ENCODE results near the gene PAK1.

Gene PAK1

DNA sequence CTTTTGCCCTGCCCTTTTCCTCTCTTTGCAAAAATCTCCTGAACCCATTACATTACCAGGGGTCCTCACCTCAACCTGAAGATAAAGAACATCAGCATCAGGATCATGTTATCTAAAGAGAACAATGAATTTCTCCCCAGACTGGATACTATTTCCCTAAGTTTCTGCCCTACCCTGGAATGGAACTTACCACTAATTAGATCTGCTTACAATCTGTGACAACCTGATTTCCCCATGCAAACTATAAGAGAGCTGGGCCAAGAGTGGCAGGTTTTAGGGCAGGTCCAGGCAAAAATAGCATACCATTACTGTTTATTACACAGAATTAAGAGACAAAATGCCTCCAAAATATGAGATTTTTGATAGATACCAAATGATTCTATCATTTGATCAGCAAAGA is 114.4 kb downstream of the PAK1 start:
- DNase-seq: no peak

DNA sequence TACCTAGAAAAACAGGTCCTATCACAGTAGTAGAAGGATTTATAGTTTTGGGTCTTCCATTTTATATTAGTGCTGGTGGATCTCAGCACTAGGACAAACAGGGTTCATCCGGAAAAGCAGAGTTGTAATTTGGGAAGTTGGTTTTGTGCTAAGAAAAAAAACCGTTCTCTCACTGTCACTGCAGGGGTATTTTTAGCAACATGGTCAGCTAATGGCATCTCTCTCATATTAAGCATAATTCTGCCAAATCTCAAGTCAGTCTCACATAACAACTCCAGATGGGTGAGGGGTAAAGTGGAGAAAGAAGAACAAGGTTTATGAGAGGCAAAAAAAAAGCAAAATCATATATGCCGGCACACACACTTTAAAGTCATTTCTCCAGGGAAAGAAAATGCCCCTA is 120.8 kb downstream of the PAK1 start:
- DNase-seq: no peak

DNA sequence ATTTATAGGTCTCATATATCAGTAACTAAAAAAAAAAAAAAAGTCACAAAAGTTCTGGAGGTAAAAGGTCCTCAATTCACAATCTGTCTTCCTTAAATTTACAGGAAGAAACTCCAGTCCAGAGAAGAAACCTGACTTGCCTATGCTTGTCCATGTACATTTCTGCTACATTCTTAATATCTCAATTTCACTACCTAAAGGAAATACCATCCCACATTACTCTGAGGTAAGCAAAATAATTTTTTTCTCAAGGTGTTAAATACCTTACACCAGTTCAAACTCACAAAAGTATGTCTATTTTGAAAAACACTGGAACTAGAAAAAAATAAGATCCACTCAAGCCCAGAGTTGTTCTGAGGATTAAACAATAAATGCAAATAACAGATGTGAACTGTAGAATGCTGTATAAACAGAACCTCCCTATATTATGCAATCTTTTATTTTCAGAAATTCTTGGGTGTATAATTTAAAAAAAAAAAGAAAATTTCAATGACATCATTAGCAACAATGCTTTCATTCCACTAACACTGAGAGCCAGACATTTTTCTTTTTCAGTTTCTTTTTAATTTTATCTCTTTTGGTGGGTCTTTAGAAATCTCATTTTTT is 122.5 kb downstream of the PAK1 start:
- DNase-seq: no peak

DNA sequence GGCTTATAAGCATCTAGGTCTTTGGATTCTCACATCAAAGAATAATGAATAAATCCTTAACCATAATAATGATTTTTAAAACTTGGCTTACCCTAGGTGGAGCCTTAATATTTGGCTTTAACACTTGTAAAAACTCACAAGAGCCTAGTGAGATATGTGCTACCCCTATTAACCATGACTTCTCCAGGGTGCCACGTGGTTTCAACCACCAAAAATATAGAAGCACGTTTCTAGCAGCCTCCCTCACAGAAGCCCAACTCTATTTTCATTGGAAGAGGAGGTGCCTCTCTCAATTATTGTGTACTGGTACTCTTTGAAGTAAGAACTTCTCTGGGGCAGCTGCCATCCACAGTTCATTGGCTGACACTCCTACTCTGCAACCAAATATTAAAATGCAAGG is 125.9 kb downstream of the PAK1 start:
- DNase-seq: no peak

DNA sequence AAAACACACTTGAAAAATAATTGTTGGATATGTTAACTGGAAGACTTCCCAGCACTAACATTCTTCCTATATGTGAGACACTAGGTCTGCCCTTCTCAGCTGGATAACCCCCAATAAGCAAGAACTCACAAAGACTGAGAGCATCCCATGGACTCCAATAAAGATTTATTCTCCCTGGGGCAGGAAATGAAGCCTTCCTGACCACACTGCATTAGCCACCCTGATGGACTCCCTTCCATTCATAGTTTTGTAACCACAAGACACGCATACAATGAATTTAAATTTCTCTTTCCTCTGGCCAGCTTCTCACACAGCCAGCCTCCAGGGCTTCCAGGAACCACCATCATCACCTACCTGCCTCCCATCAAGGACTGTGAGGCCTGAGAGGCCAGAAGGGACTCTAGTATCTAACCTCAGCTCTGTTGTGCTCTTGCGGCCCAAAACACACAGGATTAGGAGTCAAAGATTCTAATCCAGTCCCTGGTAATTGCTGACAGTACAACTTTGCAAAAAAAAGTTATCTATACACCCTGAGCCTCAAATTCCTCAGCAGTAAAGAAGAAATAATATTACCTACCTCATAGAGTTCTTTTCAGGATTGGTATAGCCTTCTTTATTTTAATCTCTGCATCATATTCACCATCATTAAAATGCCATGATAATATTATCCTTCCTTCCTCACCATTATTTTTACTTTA is 126.8 kb downstream of the PAK1 start:
- no peak for DNase-seq

DNA sequence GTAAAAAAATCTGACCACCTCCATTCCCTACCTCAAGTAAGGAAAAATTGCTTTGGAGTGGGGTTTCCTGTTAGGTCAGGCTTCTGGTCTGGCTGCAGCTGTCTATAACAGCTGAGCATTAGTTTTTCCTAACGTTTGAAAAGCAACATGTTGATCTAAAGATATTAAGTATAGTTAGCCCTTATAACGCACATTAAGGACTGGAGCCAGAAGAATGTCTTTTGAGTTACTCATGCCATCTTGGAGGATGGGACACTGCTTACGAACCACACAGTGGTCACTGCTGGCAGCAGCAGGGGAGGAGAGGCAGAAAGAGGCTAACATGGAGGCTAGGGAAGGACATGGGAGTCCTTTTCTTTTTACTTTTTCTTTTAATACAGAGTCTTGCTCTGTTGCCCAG is 128.3 kb downstream of the PAK1 start:
- DNase-seq: no peak

DNA sequence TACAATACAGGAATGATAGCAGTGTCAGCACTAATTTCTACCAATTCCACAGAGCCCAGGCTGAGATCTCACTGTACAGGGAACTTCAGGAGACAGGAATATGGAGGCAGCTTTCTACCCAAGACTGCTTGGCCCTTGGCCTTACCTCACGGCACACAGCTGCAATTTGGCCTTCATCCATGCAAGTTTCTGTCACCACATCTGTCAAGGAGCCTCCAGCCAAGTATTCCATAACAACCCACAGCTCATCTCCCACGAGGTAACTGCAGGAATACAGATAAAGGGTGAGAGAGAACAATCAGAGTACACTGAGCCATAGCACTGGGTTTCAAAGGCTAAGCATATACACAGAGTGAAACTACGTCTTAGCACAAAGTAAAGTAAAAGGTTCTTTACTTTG is 133.4 kb downstream of the PAK1 start:
- no peak for DNase-seq

DNA sequence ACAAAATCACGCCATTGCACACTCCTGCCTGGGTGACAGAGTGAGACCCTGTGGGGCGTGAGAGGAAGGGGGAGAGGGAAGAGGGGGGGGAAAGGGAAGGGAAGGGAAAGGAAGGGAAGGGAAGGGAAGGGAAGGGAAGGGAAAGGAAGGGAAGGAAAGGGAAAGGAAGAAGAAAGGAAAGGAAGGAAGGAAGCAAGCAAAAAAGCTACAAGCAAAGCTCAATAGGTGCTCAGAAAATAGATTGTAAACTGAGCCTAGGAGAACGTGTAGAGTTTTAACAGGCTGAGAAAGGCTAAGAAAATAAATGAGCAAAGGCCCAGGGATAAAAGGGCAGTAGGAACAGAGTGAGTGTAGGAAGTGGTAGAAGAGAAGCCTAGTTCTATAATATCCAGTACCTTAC is 141.6 kb downstream of the PAK1 start:
- DNase-seq: no peak

DNA sequence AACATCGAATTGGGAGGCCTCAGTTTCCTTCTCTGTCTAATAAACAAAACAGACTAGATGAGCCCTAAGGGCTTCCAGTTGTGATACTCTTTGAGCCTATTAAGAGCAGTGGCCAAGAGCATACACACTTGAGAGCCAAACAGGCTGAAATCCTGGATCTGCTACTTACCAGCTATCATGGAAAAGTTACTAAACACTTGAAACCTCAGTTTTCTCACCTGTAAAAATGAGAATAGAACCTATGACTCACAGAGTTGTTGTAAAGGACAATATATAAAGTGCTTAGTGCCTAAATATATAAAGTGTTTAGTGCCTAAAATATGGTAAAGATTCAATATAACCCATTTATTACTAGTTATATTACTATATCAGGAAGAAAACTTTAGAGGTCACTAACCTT is 148.7 kb downstream of the PAK1 start:
- no peak for DNase-seq

DNA sequence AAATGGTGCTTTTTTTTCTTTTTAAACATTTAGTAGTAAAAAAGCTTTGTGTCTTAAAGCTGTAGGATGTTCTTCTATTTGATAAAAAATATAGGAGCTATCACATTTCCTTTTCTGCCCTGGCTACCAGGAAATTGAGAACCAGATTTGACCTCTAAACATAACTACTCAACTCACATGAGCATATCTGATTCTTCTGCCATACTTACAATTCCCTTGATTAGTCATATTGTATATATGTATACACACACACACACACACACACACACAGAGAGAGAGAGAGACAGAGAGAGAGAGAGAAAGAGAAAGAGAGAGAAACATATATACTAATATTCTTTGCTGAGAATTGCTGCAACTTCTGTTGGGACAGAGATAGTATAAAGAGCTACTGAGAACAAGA is 149.4 kb downstream of the PAK1 start:
- no peak for DNase-seq

DNA sequence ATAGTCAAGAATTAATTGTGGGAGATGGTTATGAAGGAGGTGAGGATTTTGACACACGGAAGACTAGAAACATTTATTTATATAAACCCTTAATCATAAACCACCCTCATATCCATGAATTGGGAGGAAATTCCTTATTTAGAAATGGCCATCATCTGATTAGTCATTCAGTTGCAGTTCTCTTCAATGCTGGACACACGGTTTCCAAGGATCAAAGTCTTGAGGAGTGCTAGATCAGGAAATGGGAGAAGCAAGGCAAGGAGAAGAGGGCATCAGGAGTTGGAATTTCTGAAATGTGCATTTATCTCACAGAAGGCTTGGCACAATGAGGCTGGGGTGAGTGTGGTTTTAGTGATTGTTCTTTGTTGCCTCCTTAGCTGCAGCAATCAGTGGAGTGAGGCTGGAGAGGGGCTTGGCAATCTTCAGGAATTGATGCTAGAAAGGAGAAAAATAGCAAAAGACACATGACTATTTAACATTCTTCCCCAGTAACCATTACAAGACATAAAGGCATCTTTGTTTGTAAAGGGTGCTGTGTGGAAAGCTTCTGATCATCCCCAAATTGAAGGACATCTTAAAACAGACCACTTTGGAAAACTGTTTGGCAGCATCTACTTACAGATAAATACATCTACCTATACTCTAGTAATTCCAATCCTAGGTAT is 150.8 kb downstream of the PAK1 start:
- DNase-seq: no peak

DNA sequence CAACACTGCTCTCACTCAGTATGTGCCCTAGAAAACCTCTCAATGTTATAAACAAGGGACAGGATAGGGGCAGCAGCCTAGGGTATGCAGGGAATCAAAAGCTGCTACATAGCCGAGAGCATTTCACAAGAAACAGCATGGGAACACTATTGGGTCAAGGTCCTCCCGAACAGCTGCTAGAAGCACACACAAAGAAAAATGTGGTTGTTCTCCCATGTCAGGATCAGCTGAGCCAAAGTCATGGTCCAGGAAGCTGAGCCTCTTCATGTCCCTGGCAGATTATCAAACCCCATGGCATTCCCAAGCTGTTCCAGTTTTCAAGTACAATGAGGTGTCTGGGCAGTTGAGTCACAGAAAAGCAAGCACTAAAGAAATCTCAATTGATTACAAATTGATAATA is 151.4 kb downstream of the PAK1 start:
- DNase-seq: no peak

DNA sequence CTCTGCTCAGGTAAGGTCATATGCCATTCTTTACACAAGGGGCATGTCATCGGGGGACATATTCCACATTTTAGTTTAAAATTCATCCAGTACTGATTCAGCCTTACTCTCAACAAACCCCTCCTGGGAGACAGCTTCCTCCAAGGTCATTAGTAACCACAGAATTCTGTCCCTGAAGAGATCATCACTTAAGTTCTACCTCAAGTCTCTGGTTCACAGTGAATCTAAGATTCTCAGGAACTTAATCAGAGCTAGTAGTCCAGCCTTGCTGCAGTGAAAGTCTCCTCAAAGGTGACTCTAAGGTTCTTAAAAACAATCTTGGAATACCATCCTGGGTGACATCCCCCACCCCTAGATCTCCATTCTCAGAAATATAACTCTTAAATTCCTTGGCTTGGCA is 153.5 kb downstream of the PAK1 start:
- DNase-seq: no peak

DNA sequence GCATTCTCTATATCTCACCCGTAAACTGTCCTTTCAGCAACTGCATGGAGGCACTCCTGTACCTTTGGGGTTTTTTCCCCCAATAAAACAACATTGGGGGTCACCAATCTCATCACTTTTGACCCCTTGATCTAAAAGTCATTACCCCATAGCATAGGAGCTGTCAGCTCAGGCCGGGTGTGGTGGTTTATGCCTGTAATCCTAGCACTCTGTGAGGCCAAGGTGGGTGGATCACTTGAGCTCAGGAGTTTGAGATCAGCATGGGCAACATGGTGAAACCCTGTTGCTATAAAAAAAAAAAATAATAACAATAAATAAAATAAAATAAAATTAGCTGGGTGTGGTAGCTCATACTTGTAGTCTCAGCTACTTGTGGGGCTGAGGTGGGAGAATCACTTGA is 155.3 kb downstream of the PAK1 start:
- no peak for DNase-seq

DNA sequence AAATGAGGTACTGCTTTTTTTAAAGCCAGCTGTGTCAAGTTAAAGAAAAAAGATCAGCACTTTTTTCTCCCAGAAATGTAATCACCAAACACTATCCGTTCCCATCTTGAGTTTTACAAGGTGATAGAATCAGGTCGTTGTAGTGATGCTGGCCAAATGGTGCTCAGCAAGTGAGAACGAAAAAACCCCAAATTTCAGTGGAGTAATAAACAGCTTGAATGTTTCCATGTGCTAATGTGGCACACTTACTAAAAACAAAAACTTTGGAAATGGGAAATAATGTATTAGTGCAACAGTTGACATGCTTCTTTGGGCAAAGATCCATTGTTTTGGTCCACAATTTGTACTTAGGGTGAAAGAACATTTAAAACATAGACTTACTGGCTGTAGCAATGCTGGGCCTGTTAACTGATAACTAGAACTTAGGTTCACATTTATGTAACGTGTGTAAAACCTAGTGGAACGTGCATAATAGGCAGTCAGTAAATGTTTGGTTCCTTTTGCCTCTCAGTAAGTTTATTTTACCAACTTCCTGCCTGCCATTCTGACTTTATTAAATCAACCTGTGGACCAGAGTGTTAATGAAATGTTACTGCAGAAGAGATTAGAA is 157.1 kb downstream of the PAK1 start:
- DNase-seq: no peak

DNA sequence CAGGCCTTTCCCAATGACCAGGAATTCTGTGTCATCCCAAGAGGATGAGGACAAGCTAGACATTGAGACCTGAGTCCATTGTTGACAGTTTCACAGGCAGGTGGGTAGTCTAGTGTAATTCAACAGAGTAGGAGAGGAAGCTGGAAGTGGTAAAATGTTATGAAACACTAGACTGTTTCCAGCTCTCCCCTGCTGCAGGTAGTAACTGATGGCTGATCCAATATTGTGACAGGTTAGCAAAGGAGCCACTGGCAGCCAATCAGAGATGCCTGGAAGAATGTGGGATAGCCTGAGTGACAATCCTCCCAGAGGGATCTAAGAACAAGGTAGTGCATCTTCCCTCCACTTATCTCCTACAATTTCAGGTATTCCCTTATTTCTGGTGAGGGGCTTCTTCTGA is 161.8 kb downstream of the PAK1 start:
- DNase-seq: no peak

DNA sequence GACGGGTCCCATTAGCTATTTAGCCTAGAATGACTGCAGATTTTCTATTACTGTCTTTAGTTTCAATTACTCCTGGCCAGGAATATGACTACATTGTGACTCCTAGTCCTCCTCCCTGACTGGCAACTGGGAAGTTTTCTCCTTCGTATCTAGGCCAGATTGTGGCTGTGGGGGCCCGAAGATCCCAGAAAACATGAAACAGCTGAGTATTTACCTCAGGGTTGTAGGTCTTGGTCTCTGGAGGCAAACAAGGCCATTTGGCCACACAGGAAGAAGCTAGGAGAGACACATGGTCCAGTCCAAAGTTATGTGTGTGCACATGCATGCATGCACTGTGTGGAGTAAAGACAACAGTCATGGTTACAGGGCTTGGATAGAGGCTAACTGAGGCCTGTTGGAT is 162.2 kb downstream of the PAK1 start:
- DNase-seq: no peak

DNA sequence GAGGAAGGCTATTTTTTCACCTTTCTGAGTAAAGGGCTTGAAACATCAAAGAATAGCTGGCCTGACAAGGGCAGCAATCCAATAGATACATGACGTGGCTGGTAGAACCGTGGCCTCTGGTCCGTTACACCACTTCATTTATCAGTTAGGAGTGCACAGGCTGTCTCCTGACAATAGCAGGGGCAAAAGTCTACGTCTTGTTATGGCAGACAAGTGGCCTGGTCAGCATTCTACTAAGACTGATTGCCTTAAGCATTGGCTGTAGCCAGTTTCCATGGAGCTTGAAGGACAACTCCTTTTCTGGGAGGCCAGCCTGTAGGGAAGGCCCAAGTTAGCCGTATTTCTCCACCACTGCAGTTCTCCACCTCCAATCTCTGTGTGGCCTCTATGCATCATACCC is 163.2 kb downstream of the PAK1 start:
- DNase-seq: no peak

DNA sequence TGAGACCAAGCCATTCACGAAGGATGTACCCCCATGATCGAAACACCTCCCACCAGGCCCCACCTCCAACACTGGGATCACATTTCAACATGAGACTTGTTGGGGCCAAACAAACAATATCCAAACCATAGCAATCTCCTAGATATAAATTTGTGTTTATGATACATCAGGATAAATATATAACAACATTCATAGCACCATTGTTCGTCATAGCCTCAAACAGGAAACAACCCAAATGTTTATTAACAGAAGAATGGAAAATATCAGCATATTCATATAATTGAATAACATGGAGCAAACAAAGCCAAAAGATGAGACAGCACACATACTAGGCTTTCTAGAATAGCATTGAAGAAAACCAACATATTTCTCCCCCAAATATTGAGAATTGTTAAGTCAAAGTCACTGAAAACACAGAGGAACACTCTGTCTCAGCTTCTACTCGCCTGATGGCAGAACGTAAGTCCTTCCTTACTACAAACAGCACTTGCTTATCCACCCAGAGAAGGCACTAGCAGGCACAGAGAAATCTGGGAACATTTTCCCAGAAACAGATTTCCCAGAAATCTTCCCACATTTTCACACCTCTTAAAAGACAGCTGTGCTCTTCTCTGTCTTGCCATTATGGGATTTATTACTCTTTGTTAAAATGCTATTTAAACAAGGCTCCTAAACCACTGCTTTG is 164.4 kb downstream of the PAK1 start:
- DNase-seq: no peak

DNA sequence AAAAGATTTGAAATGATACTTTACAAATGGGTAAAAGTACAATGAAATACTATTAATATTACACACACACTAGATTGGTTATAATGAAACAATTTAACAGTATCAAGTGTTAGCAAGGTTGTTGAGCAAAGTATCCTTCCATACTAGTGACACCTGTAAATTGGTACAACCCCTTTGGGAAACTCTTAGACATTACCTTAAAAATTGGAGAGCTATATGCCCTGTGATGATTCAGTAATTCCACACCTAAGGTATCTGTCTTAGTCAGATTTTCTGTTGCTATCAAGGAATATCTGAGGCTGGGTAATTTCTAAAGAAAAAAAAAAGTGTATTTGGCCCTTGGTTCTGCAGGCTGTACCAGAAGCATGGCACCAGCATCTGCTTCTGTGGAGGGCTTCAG is 165.1 kb downstream of the PAK1 start:
- no peak for DNase-seq

DNA sequence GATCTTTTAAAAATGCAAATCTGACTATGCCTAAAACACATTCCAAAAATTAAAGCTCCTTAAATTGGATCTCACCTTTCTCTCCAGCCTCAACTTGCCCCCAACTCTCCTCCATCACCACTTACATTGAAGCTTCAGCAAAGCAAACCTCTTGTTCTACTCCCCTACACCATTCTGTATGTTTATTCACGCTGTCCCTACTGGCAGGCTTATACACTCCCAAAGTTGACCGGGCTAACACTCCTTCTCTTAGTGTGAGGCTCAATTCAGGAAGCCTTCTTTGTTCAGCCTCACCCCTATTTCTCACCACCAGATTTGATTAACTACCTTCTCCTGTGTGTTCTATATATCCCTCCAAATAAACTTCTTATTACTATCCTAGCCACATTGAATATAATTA is 170.6 kb downstream of the PAK1 start:
- no peak for DNase-seq

DNA sequence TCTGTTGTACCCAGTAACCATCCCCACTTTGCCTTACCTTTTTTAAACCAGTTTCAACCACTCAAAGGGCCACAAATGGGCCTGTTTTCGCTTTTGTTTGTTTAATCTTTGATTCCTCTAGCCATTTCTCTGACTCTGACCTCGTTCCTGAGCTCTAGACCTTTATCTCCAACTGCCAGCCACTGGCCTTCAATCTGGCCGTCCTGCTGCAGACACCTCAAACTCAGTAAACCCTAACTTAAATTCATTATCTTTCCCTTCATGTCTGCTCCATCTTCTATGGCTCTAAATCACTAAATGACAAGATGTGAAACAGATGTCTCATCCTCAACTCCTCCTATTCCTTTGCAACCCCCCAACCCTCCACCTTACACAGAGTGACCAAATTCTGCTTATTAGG is 171.1 kb downstream of the PAK1 start:
- DNase-seq: no peak

DNA sequence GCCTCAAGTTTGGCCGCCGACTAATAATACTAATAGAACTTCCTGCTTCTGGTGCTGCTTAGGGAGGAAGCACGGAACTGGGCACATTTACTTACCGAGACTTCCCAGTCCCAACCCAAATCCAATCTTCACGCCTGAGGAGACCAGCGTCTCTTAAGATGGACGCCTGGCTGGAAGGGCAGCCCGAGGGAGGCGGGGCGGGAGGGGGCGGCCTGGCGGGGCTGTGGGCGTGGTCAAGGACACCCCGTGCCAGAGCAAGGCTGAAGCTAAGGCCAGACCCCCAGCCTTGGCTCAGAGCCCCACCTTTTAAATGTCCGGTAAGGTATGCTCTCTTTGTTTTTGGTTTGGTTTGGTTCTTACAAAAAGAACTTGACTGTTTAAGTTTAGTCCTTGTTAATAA is 172.4 kb downstream of the PAK1 start, which contains the start of gene GDPD4:
GDPD4 (minus strand) TSS at position 177 of the 400 bp plus-strand sequence. CDS start 16,549 bp downstream, outside the sequence.
- no peak for DNase-seq

DNA sequence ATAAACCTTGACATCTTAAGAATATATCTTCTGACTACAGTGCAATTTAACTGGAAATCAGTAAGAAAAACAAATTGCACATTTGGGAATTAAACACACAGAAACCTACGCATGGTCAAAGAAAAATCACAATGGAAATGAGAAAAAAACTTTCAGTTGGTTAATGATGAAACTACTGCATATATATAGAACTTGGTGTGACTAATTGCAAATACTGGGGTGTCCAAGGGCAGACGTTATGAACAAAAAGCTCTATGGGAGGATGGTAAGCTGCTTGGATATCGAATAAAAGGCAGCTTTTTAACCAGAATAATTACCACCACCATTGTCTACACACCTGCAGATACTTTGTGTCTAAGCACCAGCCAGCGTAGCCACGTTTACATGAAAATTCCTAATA is 173.2 kb downstream of the PAK1 start:
- DNase-seq: no peak

Measured in NCI-H524 (cell line).